GM18909 (cell line): Measurements from ENCODE around the gene VPS39.

Experiments
- ATAC-seq: cut with Tn5 transposase; IDR thresholded peaks from one replicate; pipeline ENCODE4 v1.9.1; 2021; ENCODE audit warnings: mild to moderate bottlenecking; ENCODE audit not compliant: unreplicated experiment, poor library complexity

The VPS39 gene

DNA sequence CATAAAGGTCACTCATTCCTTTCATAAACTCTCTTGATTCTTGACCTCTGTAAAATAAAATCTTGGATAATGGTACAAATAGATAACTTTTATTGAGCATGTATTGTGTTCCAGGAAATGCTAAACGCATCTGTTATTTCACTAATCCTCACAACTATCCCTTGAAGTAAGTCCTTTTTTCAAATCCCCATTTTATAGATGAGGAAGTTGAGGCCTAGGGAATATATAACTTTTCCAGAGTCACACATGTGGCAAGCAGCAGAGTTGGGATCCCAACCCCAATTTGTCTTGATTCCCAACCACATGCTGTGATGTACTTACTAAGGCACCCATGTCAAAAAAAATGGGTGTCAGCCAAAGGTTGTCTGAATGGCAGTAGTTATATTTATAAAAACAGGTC lies 6.3 kb downstream of the VPS39 start:
- no peak for ATAC-seq

DNA sequence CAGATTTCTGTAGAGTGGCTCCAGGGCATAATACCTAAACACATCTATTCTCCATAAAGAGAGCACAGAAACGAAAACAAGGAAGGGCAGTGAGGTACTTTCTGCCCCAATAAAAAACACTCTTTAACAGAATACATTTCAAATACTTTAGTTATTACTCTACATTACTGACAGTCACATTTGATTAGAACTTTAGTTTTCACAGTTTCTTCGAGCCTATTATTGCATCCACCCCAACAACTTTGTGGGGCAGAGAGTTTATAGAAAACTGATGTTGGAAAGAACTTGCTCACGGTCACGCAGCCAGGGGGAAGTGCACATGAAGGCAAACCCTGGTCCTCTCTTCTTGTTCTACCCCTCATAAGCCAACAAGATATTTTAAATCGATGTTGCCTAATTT lies 9.0 kb downstream of the VPS39 start:
- no peak for ATAC-seq

DNA sequence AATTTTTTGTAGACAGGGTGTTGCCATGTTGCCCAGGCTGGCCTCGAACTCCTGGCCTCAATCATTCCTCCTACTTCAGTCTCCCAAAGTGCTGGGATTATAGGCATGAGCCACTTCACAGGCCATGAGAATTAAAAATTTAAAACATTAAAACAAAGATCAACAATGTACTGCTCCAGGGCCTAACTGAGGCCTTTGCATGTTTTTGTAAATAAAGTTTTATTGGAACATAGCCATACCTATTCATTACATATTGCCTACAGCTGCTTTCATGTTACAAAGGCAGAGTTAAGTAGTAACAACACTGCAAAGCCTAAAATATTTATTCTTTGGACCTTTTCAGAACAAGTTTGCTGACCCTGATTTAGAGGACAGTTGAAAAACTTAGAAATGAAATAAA lies 9.6 kb downstream of the VPS39 start:
- ATAC-seq = no peak

DNA sequence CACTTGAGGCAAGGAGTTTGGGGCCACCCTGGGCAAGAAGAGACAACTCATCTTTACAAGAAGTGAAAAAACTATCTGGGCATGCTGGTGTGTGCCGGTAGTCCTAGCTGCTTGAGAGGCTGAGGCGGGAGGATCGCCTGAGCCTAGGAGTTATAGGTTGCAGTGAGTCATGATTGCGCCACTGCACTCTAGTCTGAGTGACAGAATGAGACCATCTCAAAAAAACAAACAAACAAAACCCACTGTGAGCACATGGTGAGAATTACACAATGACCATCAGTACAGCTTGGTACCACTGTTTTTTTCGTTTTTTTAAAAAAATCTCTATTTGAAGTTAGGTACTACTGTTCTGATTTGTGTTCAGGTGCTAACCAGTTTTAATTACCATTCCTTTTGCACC lies 13.6 kb downstream of the VPS39 start:
- no peak for ATAC-seq

DNA sequence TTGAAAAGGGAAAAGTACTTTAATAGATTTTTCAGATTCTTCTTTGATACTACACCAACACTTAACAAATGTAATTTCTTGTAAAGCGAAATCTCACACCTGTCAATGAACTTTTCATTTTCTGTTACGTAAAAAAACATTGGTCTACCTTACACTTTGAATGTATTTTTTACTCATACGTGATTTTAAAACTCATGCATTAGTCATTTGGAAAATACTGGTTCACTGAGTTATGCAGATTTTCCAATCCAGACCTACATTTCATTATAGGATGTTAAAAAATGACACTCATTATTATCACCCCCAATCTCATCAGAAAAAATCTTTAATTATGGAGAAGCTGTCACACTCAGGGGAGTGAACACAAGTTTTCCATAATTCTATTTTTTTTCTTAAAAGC lies 14.7 kb downstream of the VPS39 start:
- ATAC-seq = no peak

DNA sequence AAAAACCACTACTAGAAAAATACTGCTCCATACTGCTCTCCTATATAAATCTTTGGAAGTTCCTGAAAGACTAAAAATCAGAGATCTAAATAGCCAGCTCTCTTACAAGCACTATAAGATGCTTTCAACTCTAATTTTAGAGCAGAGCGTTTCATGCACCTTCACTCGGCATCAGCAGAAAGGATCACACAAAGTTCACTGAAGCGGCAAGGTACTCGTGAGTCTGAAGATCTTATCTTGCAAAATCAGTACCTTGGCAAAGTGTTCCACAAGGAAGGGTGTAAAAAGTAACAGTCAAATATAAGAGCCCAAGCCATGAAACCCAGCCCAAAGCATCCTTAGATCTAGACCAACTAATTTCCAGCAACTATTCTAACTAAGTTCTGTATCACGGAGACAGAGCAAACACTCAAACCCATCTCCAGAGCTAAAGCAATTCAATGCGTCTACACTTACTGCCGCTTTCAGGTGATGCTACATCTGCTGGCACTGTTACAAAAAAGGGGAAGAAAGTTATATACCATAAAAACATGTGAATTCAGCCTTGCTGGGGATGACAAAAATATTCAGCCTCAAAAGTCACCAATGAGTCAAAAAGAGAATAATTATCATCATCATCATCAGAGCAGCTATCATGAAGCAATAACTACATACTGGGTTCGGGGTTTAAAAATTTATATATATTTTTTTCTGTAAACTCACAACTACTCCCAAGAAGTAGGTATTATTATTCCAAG lies 16.3 kb downstream of the VPS39 start:
- no peak for ATAC-seq

DNA sequence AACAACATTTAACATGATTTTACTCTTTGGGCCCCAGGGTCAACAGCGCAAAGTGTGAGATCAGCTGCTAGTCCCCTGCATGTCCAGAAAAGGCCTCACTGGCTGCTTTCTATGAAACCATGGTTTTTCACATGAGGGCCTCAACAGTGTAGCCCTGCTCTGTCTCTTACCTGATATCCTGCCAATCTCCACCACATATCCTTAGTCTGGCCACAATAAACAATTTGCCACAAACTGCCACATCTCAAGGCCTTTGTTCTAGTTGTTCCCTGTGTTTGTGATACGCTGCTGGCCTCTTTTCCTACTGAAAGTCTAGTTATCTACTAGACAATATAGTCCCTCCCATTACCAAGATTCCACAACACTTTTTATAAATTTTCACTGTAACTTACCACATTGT lies 17.7 kb downstream of the VPS39 start:
- ATAC-seq = no peak

DNA sequence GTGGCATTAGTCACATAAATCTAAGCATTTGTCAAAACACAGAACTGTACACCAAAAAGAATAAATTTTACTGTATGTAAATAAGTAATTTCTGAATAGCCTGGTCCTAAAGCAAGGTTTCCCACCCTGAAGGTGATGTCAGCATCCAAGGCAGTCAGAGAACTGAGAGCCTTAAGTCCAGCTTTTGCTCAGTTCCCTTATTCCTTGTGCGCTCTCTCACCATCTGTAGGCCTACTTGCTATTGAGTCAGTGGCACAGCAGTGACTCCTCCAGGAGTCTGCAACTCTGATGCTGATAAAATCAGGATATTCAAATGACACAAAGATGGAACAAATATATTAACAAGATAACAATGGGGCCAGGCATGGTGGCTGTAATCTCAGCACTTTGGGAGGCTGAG lies 22.3 kb downstream of the VPS39 start:
- no peak for ATAC-seq

DNA sequence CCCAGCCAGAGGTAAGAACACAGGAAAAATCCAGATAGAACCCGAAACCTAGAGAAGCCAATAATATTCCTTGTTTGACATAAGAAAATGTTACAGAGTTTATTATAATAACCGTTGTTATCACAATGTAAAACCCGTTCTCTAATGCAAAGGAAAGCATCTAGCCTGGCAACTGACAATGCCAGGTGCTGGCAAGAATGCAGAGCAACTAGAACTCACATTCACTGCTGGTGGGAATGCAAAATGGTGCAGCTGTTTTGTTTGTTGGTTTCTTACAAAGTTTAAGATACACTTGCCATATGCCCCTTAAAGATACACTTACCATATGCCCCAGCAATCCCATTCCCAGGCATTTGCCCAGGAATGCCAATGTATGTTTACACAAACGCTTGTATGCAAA lies 23.4 kb downstream of the VPS39 start:
- ATAC-seq = no peak

DNA sequence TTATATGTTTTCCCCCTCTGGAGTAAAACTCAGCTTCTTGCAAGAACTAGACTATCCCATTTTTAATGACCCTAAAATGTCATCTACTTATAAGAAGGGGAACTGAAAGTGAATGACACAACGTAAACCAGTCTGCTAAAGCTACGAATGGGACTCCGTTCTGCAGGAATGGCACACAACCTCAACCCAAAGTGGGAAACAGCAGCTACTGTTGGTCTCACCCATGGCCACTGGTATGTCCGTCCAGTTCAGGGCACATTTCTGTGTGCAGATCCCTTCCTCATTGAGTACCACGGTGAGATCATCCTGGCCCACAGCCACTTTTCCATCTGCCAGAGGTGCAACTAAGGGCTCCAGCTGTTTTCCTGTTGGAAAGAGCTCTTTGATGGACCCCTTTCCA lies 23.8 kb downstream of the VPS39 start:
- no peak for ATAC-seq

DNA sequence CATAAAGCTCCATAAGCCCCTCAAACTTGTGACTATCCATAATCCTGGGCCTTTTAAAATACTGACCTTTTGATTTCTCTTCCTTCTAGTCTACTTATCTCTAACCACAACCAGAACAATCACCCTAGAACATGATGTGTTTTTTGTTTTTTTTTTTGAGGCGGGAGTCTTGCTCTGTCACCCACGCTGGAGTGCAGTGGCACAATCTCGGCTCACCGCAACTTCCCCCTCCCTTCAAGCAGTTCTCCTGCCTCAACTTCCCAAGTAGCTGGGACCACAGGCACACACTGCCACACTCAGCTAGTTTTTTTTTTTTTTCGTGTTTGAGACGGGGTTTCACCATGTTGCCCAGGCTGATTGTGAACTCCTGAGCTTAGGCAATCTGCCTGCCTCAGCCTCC lies 25.1 kb downstream of the VPS39 start:
- no peak for ATAC-seq

DNA sequence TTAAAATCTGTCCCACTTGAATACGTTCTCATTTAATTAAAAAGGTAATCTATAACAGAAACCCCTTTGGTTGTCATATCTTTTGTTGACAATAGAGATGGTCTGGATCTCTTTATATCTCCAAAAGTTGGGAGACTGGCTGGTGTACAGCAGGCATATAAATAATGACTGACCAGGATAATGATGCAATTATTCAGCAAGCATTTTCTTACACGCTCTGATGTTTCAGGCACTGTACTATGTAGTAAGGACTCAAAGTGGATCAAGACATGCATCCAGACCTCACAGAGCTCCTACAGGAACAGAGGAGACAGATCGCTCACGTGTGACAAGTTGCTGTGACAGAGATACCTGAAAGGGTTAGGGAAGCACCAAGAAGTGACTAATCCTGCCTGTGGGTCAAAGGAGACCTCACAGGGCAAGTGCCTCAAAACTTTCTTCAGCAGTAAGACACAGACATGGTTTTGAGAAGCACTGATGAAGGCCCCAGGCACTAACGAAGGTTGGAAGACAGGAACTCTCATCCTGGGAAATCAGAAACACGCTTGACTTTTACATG lies 25.7 kb downstream of the VPS39 start:
- no peak for ATAC-seq

DNA sequence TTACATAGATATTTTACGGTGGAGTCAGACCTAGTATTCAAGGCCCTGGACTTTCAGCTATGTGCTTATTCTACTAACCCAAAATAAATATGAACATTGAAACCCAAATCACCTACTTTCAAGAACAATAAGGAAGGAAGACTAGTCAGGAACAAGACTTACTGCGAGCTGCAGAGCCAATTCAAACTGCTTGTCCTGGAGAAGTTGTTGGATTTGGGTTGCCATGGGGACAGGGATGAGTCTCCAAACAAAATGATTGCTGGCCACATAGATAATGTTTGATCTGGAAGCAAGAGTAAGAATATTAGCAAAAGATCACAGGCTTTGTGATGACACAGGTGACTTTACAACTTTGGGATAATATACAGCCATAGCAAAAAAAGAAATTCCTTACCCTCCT lies 30.0 kb downstream of the VPS39 start:
- no peak for ATAC-seq

DNA sequence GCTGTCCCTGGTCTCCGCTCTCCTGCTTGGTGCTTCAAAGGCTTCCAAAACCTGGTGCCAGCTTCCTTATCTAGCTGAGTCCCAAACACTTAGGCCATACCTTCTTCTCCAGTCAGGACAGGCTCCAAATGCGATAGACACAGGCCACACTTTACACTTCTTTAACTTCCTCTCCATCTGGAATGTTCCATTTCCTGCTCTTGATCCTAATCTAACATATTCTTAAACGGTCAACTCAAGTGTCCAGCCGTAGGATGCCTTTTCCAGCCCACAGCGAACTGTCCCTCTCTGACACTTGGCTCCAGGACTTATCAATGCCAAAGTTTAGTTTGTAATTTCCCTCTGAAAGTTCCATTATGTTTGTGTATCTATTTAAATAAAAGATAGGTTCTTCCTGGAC lies 32.4 kb downstream of the VPS39 start:
- no peak for ATAC-seq

DNA sequence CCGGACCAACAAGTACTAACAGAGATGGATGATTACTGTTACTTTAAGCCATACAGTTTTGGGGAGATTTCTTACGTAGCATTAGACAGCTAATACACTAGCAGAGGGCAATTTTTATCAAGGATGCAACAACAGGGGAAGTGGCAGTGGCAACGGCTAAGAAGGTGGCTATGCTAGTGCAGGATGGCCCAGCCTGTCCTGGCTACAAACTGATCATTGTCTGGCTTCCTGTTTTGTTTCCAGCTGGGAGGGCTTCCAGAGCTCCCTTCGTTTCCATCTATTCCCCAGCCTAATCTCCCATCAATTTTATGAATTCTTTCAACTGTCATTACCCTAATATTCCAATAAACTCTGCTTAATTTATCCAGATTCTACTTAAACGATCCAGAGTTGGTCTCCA lies 35.6 kb downstream of the VPS39 start:
- ATAC-seq = no peak

DNA sequence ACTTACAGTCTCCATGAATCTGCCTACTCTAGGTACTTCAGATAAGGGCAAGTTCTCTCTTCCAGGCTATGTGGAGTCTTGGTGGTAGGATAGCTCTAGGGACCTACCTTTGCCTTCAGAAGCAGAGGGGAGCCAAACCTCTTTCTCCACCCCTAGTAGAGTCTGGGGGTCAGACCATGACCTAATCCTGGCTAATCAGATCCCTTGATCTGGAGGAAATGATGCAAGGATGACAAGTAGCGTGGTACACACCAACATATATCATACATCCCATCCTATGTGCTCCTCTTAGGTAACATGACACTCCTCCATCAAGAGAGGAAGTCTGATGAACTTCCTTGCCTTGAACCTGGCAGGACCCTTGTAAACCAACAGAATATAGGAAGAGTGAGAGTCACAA lies 36.3 kb downstream of the VPS39 start:
- ATAC-seq = no peak

DNA sequence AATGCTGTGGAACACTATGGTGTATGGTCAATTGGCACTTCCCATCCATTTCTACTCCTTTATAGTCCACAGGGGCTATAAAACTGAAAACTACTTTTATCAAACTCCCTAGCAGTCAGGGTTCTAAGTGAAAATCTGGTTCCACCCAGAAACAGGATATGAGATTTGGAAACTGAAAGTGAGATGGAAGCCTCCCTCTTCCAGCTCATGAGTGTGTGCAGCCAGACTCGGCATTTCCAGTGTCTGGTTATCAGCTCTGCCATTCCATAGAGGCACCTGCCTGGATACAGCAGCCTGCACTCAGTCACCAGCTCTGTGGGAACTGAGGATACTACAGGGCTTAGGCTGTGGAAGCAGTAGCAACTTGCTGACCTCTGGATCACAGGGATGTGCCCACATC lies 37.0 kb downstream of the VPS39 start:
- no peak for ATAC-seq

DNA sequence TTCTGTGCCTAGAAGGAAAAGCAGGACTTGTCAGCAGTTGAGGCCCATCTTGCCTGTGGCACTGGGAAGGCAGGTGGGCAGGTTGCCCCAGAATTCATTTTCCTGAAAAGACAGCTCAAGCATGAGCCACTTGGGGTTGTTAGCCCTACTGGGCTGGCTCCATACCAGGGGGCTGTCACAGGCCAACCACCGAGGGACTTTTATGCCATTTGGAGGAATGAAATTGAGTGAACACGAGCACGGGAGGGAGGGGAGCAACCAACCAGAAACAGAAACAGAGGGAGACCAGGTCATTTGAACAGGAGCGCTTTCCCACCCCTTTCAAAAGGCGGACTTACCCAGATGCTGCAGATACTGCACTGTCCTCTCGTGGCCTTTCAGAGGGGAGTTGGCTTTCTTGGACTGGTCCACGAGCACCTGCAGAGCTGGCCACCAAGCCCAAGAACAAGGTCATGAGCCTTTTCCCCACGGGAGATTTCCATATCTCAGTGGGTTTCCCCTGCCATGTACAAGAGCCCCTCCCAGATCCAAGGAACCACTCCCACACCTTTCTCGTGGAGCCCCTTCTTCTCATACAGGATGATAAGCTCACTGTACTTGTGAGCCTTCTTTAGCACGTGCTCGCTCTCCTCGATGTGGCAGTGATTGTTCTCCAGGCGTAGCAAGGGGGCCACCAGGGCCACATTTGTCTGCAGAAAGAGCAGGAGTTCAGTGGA lies 41.7 kb downstream of the VPS39 start:
- no peak for ATAC-seq

DNA sequence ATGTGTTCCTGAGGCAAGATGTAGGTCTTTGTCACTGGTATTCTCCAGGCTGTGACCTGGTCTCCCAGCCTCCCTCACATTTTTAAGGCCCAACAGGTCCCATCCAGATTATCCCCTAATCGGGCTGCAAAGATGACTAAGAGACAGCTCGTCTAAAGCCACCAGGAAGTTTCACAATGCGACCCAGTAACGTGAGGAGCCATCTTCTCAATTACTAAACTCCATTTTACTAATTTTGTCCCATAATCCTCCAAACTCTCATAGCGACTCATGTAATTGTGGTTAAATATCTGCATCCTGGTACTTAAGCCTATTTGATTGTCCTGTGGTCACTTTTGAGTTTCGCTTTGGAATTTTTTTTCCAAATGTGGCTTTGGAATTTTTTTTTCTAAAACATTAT lies 43.0 kb downstream of the VPS39 start:
- ATAC-seq = no peak

DNA sequence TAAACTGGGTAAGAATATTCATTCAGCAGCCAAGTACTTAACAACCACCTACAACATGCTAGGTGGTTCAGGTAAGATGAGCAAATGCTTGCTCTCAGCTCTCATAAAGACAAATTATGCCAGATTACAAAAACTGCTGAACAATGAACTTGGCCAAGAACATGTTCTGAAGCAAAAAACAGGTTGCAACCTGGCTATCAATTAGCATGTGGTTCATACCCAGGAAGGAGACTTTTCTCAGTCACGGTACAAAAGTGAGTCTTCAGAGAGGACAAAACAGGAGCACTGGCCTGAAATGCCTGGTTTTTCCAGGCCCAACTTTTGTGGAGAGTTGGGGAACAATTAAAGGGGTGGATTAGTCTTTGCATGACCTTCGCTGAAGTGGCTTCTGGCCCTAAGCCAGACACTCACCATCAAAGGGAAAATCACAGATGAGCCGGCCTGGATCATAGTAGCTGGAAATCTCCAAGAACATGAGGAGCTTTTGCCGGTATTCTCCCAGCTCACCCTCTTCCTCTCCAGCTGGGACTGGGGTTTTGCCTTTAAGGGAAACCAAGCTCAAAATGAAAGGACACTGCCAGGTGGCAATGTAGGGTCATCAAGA lies 44.1 kb downstream of the VPS39 start:
- ATAC-seq = no peak

DNA sequence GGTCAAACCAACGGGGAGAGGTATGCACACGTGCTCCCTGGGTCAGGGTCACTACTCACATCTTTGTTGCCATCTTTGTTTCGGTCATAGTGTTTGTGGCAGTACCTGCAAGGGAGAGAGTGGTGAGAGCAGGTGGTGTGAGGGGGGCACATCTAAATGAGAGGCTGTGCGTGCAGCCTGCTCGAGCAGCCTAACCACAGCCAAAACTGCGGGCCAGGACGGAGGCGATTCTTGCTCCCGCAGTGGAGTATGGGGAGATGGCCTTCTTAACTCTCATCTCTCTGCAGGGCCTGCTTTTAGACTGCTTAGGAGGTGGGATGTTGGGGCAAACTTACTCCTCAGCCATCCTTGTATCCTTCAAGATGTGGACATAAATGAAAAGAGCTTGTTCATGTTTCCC lies 44.8 kb downstream of the VPS39 start:
- ATAC-seq = no peak

DNA sequence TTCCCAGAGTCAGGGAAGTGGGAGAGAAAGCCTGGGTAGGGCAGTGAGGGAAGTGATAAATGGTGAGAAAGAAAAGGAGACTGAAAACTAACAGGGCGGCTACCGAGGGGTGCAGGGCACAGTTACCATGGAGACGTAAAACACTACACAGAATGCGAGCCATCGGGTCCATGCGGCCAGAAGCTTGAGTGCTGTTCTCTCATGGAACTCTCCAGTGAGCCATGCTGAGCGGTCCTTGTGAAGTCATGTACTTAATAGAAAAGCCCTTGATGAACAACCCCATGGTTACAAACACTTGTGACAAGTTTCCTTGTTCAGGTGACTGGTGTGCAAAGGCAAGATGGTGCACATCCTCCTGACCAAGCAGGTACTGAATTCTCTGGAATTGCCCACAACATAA lies 48.0 kb downstream of the VPS39 start:
- ATAC-seq = no peak
